OCI-LY1 (cell line): ENCODE results near the gene CCNDBP1.

Experiments
- H2AFZ ChIP-seq: fragments of 200-600 bp; sonication (generic), shearing (Covaris generic); 2 replicates; pipeline ENCODE4 v1.6.0; 2014; ENCODE audit warnings: antibody characterized with exemption, mild to moderate bottlenecking, low read length
- H3F3A ChIP-seq: fragments of 200-600 bp; sonication (generic), shearing (Covaris generic); 2 replicates; pipeline ENCODE4 v1.6.0; 2014; ENCODE audit warnings: mild to moderate bottlenecking, antibody characterized with exemption, low read length, moderate library complexity; ENCODE audit not compliant: insufficient read depth
- H3K27ac ChIP-seq: fragments of 200-600 bp; sonication (generic); 2 replicates; pipeline ENCODE4 v1.5.1; 2014; ENCODE audit warnings: low read length, mixed run types, mild to moderate bottlenecking, low read depth; ENCODE audit not compliant: poor library complexity, severe bottlenecking
- H3K27me3 ChIP-seq: fragments of 200-600 bp; sonication (generic); 2 replicates; pipeline ENCODE4 v1.6.0; 2014; ENCODE audit warnings: antibody characterized with exemption, mild to moderate bottlenecking, low read length, moderate library complexity; ENCODE audit not compliant: insufficient read depth
- H3K36me3 ChIP-seq: fragments of 200-600 bp; sonication (generic); 2 replicates; pipeline ENCODE4 v1.6.1; 2014; ENCODE audit warnings: mild to moderate bottlenecking, antibody characterized with exemption, low read length, moderate library complexity, mixed read lengths; ENCODE audit not compliant: insufficient read depth
- H3K4me1 ChIP-seq: fragments of 200-600 bp; sonication (generic); 2 replicates; pipeline ENCODE4 v1.5.1; 2014; ENCODE audit warnings: mild to moderate bottlenecking, low read length, moderate library complexity; ENCODE audit not compliant: insufficient read depth, severe bottlenecking
- H3K4me2 ChIP-seq: fragments of 200-600 bp; sonication (generic), shearing (Covaris generic); 2 replicates; pipeline ENCODE4 v1.6.1; 2014; ENCODE audit warnings: low read length
- H3K4me3 ChIP-seq: fragments of 200-600 bp; sonication (generic); 2 replicates; pipeline ENCODE4 v1.5.1; 2014; ENCODE audit warnings: low read length, low read depth, mild to moderate bottlenecking, mixed read lengths; ENCODE audit not compliant: poor library complexity, severe bottlenecking
- H3K79me2 ChIP-seq: fragments of 200-600 bp; shearing (Covaris generic); 2 replicates; pipeline ENCODE4 v1.6.1; 2016; ENCODE audit warnings: mixed run types, low read length, mixed read lengths; ENCODE audit not compliant: insufficient read depth
- H3K9ac ChIP-seq: fragments of 200-600 bp; sonication (generic), shearing (Covaris generic); 2 replicates; pipeline ENCODE4 v1.6.1; 2014; ENCODE audit warnings: mild to moderate bottlenecking, low read length, mixed read lengths
- H3K9me2 ChIP-seq: fragments of 200-600 bp; sonication (generic), shearing (Covaris generic); 2 replicates; pipeline ENCODE4 v1.6.1; 2014; ENCODE audit warnings: low read depth, mild to moderate bottlenecking, low read length, mixed read lengths
- H3K9me3 ChIP-seq: fragments of 200-600 bp; shearing (Covaris generic); 2 replicates; pipeline ENCODE4 v1.6.1; 2014; ENCODE audit warnings: low read length, mixed read lengths
- H4K20me1 ChIP-seq: fragments of 200-600 bp; sonication (generic), shearing (Covaris generic); 2 replicates; pipeline ENCODE4 v1.6.0; 2016; ENCODE audit warnings: mild to moderate bottlenecking, low read length; ENCODE audit not compliant: insufficient read depth
- CTCF ChIP-seq: fragments of 200-600 bp; sonication (generic), shearing (Covaris generic); IDR thresholded peaks from 2 replicates; pipeline ENCODE4 v1.5.1; 2017; ENCODE audit warnings: mild to moderate bottlenecking, antibody characterized with exemption, low read length, moderate library complexity, mixed read lengths
- EZH2 ChIP-seq: fragments of 200-600 bp; sonication (generic), shearing (Covaris generic); IDR thresholded peaks from 2 replicates; pipeline ENCODE4 v1.8.0; 2017; ENCODE audit warnings: borderline replicate concordance, mixed run types, mild to moderate bottlenecking, antibody characterized with exemption, low read length, moderate library complexity, mixed read lengths

CCNDBP1 gene

GRCh38 chr15:43198992-43199391 is 13.8 kb downstream of the CCNDBP1 start:
- Histone ChIP-seq H2AFZ (no peak overlapping the region), H3K4me1 (no peaks in the 10 kb centered on the region), H3K79me2 (no peaks in the 10 kb centered on the region), H3K9me3 (no peaks in the 10 kb centered on the region), H3K4me2 (no peak overlapping the region), H4K20me1 (no peaks in the 10 kb centered on the region), H3K36me3 (peaks cover 28% of the 10 kb centered on the region), H3K27me3 (no peaks in the 10 kb centered on the region; the same call in none of the 2 replicates), H3F3A (no peaks in the 10 kb centered on the region), H3K27ac (no peak overlapping the region), H3K4me3 (no peak overlapping the region), H3K9me2 (no peaks in the 10 kb centered on the region), H3K9ac (no peak overlapping the region)
- no peak for TF ChIP-seq CTCF
- no peak for TF ChIP-seq EZH2

GRCh38 chr15:43199945-43200488 is 14.8 kb downstream of the CCNDBP1 start:
- H3K4me3 ChIP-seq: no peak overlapping the region
- H3K9me3 ChIP-seq: no peaks in the 10 kb centered on the region
- no peaks in the 10 kb centered on the region for H3K9me2 ChIP-seq
- H3K4me1 ChIP-seq: no peaks in the 10 kb centered on the region
- no peak overlapping the region for H2AFZ ChIP-seq
- H3K9ac ChIP-seq: no peak overlapping the region
- H3K36me3 ChIP-seq: peaks cover 19% of the 10 kb centered on the region
- TF ChIP-seq EZH2: no peak
- TF ChIP-seq CTCF: no peak
- no peaks in the 10 kb centered on the region for H3K79me2 ChIP-seq
- H4K20me1 ChIP-seq: no peaks in the 10 kb centered on the region
- no peak overlapping the region for H3K27ac ChIP-seq
- no peak overlapping the region for H3K4me2 ChIP-seq
- no peaks in the 10 kb centered on the region; the same call in none of the 2 replicates for H3K27me3 ChIP-seq
- H3F3A ChIP-seq: no peaks in the 10 kb centered on the region

GRCh38 chr15:43204016-43204901 is 19.1 kb downstream of the CCNDBP1 start:
- no peak overlapping the region for H3K27ac ChIP-seq
- H3K4me2 ChIP-seq: no peak overlapping the region
- H3F3A ChIP-seq: no peaks in the 10 kb centered on the region
- no peaks in the 10 kb centered on the region for H3K9me3 ChIP-seq
- H3K27me3 ChIP-seq: no peaks in the 10 kb centered on the region; the same call in none of the 2 replicates
- H3K4me1 ChIP-seq: no peaks in the 10 kb centered on the region
- no peaks in the 10 kb centered on the region for H3K9me2 ChIP-seq
- H3K36me3 ChIP-seq: no peaks in the 10 kb centered on the region
- H2AFZ ChIP-seq: no peak overlapping the region
- no peaks in the 10 kb centered on the region for H4K20me1 ChIP-seq
- TF ChIP-seq CTCF (peak; percentile 80), EZH2 (no peak)
- no peak overlapping the region for H3K4me3 ChIP-seq
- no peak overlapping the region for H3K9ac ChIP-seq
- H3K79me2 ChIP-seq: no peaks in the 10 kb centered on the region
